Loucy (cell line): ENCODE results near the gene PGD.

Experiments
- H2AFZ ChIP-seq: fragments of 200-600 bp; sonication (generic); 2 replicates; pipeline ENCODE4 v1.6.0; 2016; ENCODE audit warnings: antibody characterized with exemption, mild to moderate bottlenecking, low read length, moderate library complexity
- H3F3A ChIP-seq: fragments of 200-600 bp; 2 replicates; pipeline ENCODE4 v1.6.0; 2016; ENCODE audit warnings: antibody characterized with exemption, low read depth, mild to moderate bottlenecking
- H3K27me3 ChIP-seq: fragments of 200-600 bp; sonication (generic); 2 replicates; pipeline ENCODE4 v1.6.1; 2014; ENCODE audit warnings: low read length, mild to moderate bottlenecking; ENCODE audit not compliant: insufficient read depth, poor library complexity, severe bottlenecking
- H3K36me3 ChIP-seq: fragments of 200-600 bp; sonication (generic); 2 replicates; pipeline ENCODE4 v1.6.1; 2016; ENCODE audit warnings: low read length; ENCODE audit not compliant: insufficient read depth
- H3K4me1 ChIP-seq: fragments of 200-600 bp; sonication (generic); 2 replicates; pipeline ENCODE4 v1.5.1; 2014; ENCODE audit warnings: low read length, mild to moderate bottlenecking; ENCODE audit not compliant: insufficient read depth, poor library complexity, severe bottlenecking
- H3K4me2 ChIP-seq: fragments of 200-600 bp; sonication (generic); 2 replicates; pipeline ENCODE4 v1.6.0; 2014; ENCODE audit warnings: antibody characterized with exemption, low read length, low read depth, mild to moderate bottlenecking; ENCODE audit not compliant: poor library complexity, severe bottlenecking
- H3K4me3 ChIP-seq: fragments of 200-600 bp; sonication (generic); 2 replicates; pipeline ENCODE4 v1.5.1; 2014; ENCODE audit warnings: low read length, mild to moderate bottlenecking, mixed read lengths; ENCODE audit not compliant: poor library complexity, severe bottlenecking
- H3K79me2 ChIP-seq: fragments of 200-600 bp; sonication (generic); 2 replicates; pipeline ENCODE4 v1.6.1; 2014; ENCODE audit warnings: low read length; ENCODE audit not compliant: insufficient read depth
- H3K9ac ChIP-seq: fragments of 200-600 bp; sonication (generic); 2 replicates; pipeline ENCODE4 v1.6.0; 2014; ENCODE audit warnings: mild to moderate bottlenecking, low read depth, low read length, moderate library complexity; ENCODE audit not compliant: poor library complexity, severe bottlenecking
- H3K9me2 ChIP-seq: fragments of 200-600 bp; sonication (generic); replicated peaks from 2 replicates; pipeline ENCODE4 v1.6.1; 2016; ENCODE audit warnings: low read depth, low read length, mixed read lengths
- H3K9me3 ChIP-seq: fragments of 200-600 bp; sonication (generic); 2 replicates; pipeline ENCODE4 v1.6.1; 2014; ENCODE audit warnings: mild to moderate bottlenecking, antibody characterized with exemption, low read length, low read depth; ENCODE audit not compliant: insufficient read depth
- H4K20me1 ChIP-seq: fragments of 200-600 bp; sonication (generic); 2 replicates; pipeline ENCODE4 v1.6.0; 2014; ENCODE audit warnings: antibody characterized with exemption, low read length, mild to moderate bottlenecking; ENCODE audit not compliant: insufficient read depth, poor library complexity, severe bottlenecking
- CTCF ChIP-seq: fragments of 200-600 bp; sonication (generic); conservative IDR thresholded peaks from 2 replicates; pipeline ENCODE4 v1.5.1; 2014; ENCODE audit warnings: mild to moderate bottlenecking, antibody characterized with exemption, low read length
- EZH2phosphoT487 ChIP-seq: fragments of 200-600 bp; IDR thresholded peaks from 2 replicates; pipeline ENCODE4 v1.6.1; 2018; ENCODE audit warnings: antibody characterized with exemption, mild to moderate bottlenecking, moderate library complexity, borderline replicate concordance

PGD gene

GRCh38 chr1:10419351-10419750, 20.5 kb downstream of the PGD start:
- no peak for TF ChIP-seq CTCF
- no peak for TF ChIP-seq EZH2phosphoT487
- peaks cover 59% of the 10 kb centered on the region for H3K36me3 ChIP-seq

GRCh38 chr1:10421637-10422036, 22.8 kb downstream of the PGD start:
- no peaks in the 10 kb centered on the region for H3K27me3 ChIP-seq
- no peaks in the 10 kb centered on the region for H3K79me2 ChIP-seq
- H3F3A ChIP-seq = no peaks in the 10 kb centered on the region
- H4K20me1 ChIP-seq = no peaks in the 10 kb centered on the region
- no peak overlapping the region for H2AFZ ChIP-seq
- no peaks in the 10 kb centered on the region for H3K9me2 ChIP-seq
- no peak overlapping the region for H3K4me2 ChIP-seq
- TF ChIP-seq EZH2phosphoT487 (no peak), CTCF (no peak)
- H3K9me3 ChIP-seq = no peaks in the 10 kb centered on the region
- no peaks in the 10 kb centered on the region for H3K4me1 ChIP-seq
- H3K4me3 ChIP-seq = no peak overlapping the region
- H3K9ac ChIP-seq = no peak overlapping the region
- peaks cover 47% of the 10 kb centered on the region for H3K36me3 ChIP-seq

More at GRCh38 chr1:10419351-10419750, 20.5 kb downstream of the PGD start:
- Histone ChIP-seq H4K20me1 (no peaks in the 10 kb centered on the region), H3F3A (no peaks in the 10 kb centered on the region; the same call in 1 of the 2 replicates), H3K4me1 (peaks cover 16% of the 10 kb centered on the region), H3K4me2 (no peak overlapping the region), H3K9me2 (no peaks in the 10 kb centered on the region), H2AFZ (no peak overlapping the region), H3K79me2 (no peaks in the 10 kb centered on the region), H3K27me3 (no peaks in the 10 kb centered on the region), H3K9me3 (no peaks in the 10 kb centered on the region), H3K4me3 (no peak overlapping the region), H3K9ac (no peak overlapping the region)

- no peaks in the 10 kb centered on the region for H3K27me3 ChIP-seq
- no peak overlapping the region for H3K4me2 ChIP-seq
- no peaks in the 10 kb centered on the region for H3K9me3 ChIP-seq
- H3K36me3 ChIP-seq = peaks cover 24% of the 10 kb centered on the region; the same call in 1 of the 2 replicates
- no peak overlapping the region for H3K9ac ChIP-seq
- H3K9me2 ChIP-seq = no peaks in the 10 kb centered on the region
- TF ChIP-seq EZH2phosphoT487 (no peak), CTCF (no peak)
- no peak overlapping the region for H2AFZ ChIP-seq
- H4K20me1 ChIP-seq = no peaks in the 10 kb centered on the region
- no peak overlapping the region for H3K4me3 ChIP-seq
- no peaks in the 10 kb centered on the region for H3F3A ChIP-seq
- no peaks in the 10 kb centered on the region for H3K4me1 ChIP-seq
- no peaks in the 10 kb centered on the region for H3K79me2 ChIP-seq
Observed at GRCh38 chr1:10424034-10424433, 25.2 kb downstream of the PGD start.
